GM23248 (cell line): ENCODE data around the gene PKD1. TPM values are rescaled to one million over a fixed set of nuclear protein-coding genes. Genes with fewer than 3 reads are reported as not detected.

Source experiments
- DNase-seq: peaks from one replicate; pipeline ENCODE4 v3.0.0-alpha.2; 2015
- H2AFZ ChIP-seq: fragments of 200-600 bp; sonication (generic); 2 replicates; pipeline ENCODE4 v1.6.1; 2016; ENCODE audit warnings: antibody characterized with exemption
- H3F3A ChIP-seq: fragments of 200-600 bp; sonication (generic); 2 replicates; pipeline ENCODE4 v1.6.1; 2016; ENCODE audit warnings: mild to moderate bottlenecking, antibody characterized with exemption, mixed run types; ENCODE audit not compliant: insufficient read depth
- H3K27ac ChIP-seq: fragments of 200-600 bp; sonication (generic); 2 replicates; pipeline ENCODE4 v1.5.1; 2016; ENCODE audit warnings: mild to moderate bottlenecking
- H3K27me3 ChIP-seq: fragments of 200-600 bp; sonication (generic); replicated peaks from 2 replicates; pipeline ENCODE4 v1.6.1; 2016; ENCODE audit warnings: mild to moderate bottlenecking; ENCODE audit not compliant: insufficient read depth
- H3K36me3 ChIP-seq: fragments of 200-600 bp; sonication (generic); 2 replicates; pipeline ENCODE4 v1.6.1; 2016; ENCODE audit warnings: low read depth, mild to moderate bottlenecking
- H3K4me1 ChIP-seq: fragments of 200-600 bp; sonication (generic); 2 replicates; pipeline ENCODE4 v1.6.1; 2016; ENCODE audit warnings: mild to moderate bottlenecking; ENCODE audit not compliant: insufficient read depth
- H3K4me2 ChIP-seq: fragments of 200-600 bp; sonication (generic); one replicate; pipeline ENCODE4 v1.6.1; 2016; ENCODE audit warnings: mild to moderate bottlenecking; ENCODE audit not compliant: unreplicated experiment
- H3K4me3 ChIP-seq: fragments of 200-600 bp; sonication (generic); 2 replicates; pipeline ENCODE4 v1.5.1; 2016; ENCODE audit warnings: mild to moderate bottlenecking
- H3K79me2 ChIP-seq: fragments of 200-600 bp; sonication (generic); 2 replicates; pipeline ENCODE4 v1.6.1; 2016; ENCODE audit warnings: mild to moderate bottlenecking; ENCODE audit not compliant: insufficient read depth
- H3K9ac ChIP-seq: fragments of 200-600 bp; sonication (generic); 2 replicates; pipeline ENCODE4 v1.6.1; 2016; ENCODE audit warnings: mild to moderate bottlenecking
- H3K9me2 ChIP-seq: fragments of 200-600 bp; sonication (generic); 2 replicates; pipeline ENCODE4 v1.6.1; 2016; ENCODE audit warnings: mixed run types, mild to moderate bottlenecking, moderate library complexity; ENCODE audit not compliant: insufficient read depth
- H3K9me3 ChIP-seq: fragments of 200-600 bp; sonication (generic); one replicate; pipeline ENCODE4 v1.6.1; 2017; ENCODE audit warnings: low read depth
- H4K20me1 ChIP-seq: fragments of 200-600 bp; sonication (generic); 2 replicates; pipeline ENCODE4 v1.6.0; 2016; ENCODE audit not compliant: insufficient read depth
- EZH2 ChIP-seq: fragments of 200-600 bp; sonication (generic); IDR thresholded peaks from 2 replicates; pipeline ENCODE4 v1.6.1; 2018; ENCODE audit warnings: antibody characterized with exemption, mild to moderate bottlenecking; ENCODE audit not compliant: insufficient read depth, poor library complexity, severe bottlenecking
- EZH2phosphoT487 ChIP-seq: fragments of 200-600 bp; sonication (generic); IDR thresholded peaks from 2 replicates; pipeline ENCODE4 v1.6.1; 2018; ENCODE audit warnings: antibody characterized with exemption, moderate library complexity, mild to moderate bottlenecking, low read depth; ENCODE audit not compliant: insufficient read depth
- WGBS, 2 experiments: methylation state at CpG; one replicate each; pipeline ENCODE4 v1.1.6; 2015 to 2017; ENCODE audit warnings: low lambda C conversion rate in 2 of 2, low coverage in 1 of 2; ENCODE audit errors: missing lambda C conversion rate in 2 of 2; 5-methylcytosine and 5-hydroxymethylcytosine counted together
- in situ Hi-C: fragments of 300-500 bp; cut with MboI; formaldehyde crosslinking; loops from 2 replicates; pipeline ENCODE4 v1.15.0; 2020
- polyA plus RNA-seq: library from polyadenylated mRNA; unstranded; fragments of >200 nt; fragmentation: Nextera tagmentation; extraction: Ambion mirVana; gene quantifications from 2 replicates; pipeline ENCODE4 v1.2.1, GENCODE V29; 2016
- total RNA-seq: library from RNA; depleted of rRNA; stranded (reverse); fragments of >200 nt; shearing (Covaris generic); gene quantifications from 2 replicates; pipeline ENCODE4 v1.2.3, GENCODE V29; 2014

PKD1 gene
- total and polyA plus RNA-seq, 2 experiments from 2014 or later: 48.4 to 201 TPM

GRCh38 chr16:2172688-2173335 lies 37.1 kb upstream of the PKD1 start:
- Histone ChIP-seq H3K4me2 (no peak overlapping the region), H3K4me1 (no peaks in the 10 kb centered on the region), H3K9me2 (no peaks in the 10 kb centered on the region), H2AFZ (no peak overlapping the region), H3K36me3 (no peaks in the 10 kb centered on the region; the same call in 1 of the 2 replicates), H3K9me3 (no peaks in the 10 kb centered on the region), H4K20me1 (no peaks in the 10 kb centered on the region), H3K27ac (no peak overlapping the region), H3K27me3 (no peaks in the 10 kb centered on the region), H3F3A (no peaks in the 10 kb centered on the region), H3K79me2 (no peaks in the 10 kb centered on the region; the same call in none of the 2 replicates), H3K9ac (no peak overlapping the region), H3K4me3 (no peak overlapping the region)
- 96 to 97% methylated on average over 16 to 29 of the region's 29 CpGs for WGBS, 2 experiments
- no peak for TF ChIP-seq EZH2
- TF ChIP-seq EZH2phosphoT487: no peak
- in situ Hi-C loops: no loop called here
- DNase-seq: no peak

- Histone ChIP-seq H3K27ac (no peak overlapping the region), H3K9me3 (no peaks in the 10 kb centered on the region), H3K79me2 (peaks cover 10% of the 10 kb centered on the region), H3K27me3 (no peaks in the 10 kb centered on the region), H3K4me1 (no peaks in the 10 kb centered on the region), H3K4me3 (no peak overlapping the region), H3K4me2 (no peak overlapping the region), H3K36me3 (no peaks in the 10 kb centered on the region; the same call in 1 of the 2 replicates), H3K9ac (no peak overlapping the region), H2AFZ (no peak overlapping the region), H4K20me1 (no peaks in the 10 kb centered on the region), H3K9me2 (no peaks in the 10 kb centered on the region), H3F3A (no peaks in the 10 kb centered on the region)
- no peak for DNase-seq
- 92% methylated on average over 27 to 28 of the region's 28 CpGs for WGBS, 2 experiments
- TF ChIP-seq EZH2phosphoT487 (no peak), EZH2 (no peak)
- in situ Hi-C loops: no loop called here
Observed at GRCh38 chr16:2171601-2172178, 36.0 kb upstream of the PKD1 start.

- H3K9me2 ChIP-seq: no peaks in the 10 kb centered on the region
- no peaks in the 10 kb centered on the region; the same call in 1 of the 2 replicates for H3K36me3 ChIP-seq
Observed at GRCh38 chr16:2170587-2171435, 35.1 kb upstream of the PKD1 start.

GRCh38 chr16:2170080-2170479 lies 34.4 kb upstream of the PKD1 start:
- no peak for TF ChIP-seq EZH2
- TF ChIP-seq EZH2phosphoT487: no peak
- H3K4me3 ChIP-seq: no peak overlapping the region
- in situ Hi-C loops: no loop called here

More at GRCh38 chr16:2170587-2171435, 35.1 kb upstream of the PKD1 start:
- Histone ChIP-seq H2AFZ (no peak overlapping the region), H3K27ac (no peak overlapping the region), H3K4me3 (no peak overlapping the region), H4K20me1 (no peaks in the 10 kb centered on the region), H3K4me1 (no peaks in the 10 kb centered on the region), H3K4me2 (no peak overlapping the region), H3K9ac (no peak overlapping the region), H3K27me3 (no peaks in the 10 kb centered on the region), H3K79me2 (peaks cover 18% of the 10 kb centered on the region), H3F3A (no peaks in the 10 kb centered on the region), H3K9me3 (no peaks in the 10 kb centered on the region)
- in situ Hi-C loops: no loop called here
- TF ChIP-seq EZH2phosphoT487 (no peak), EZH2 (no peak)
- no peak for DNase-seq
- WGBS, 2 experiments: 94 to 97% methylated on average over 35 to 47 of the region's 47 CpGs

More at GRCh38 chr16:2170080-2170479, 34.4 kb upstream of the PKD1 start:
- Histone ChIP-seq H3K36me3 (no peaks in the 10 kb centered on the region; the same call in 1 of the 2 replicates), H3K27me3 (no peaks in the 10 kb centered on the region), H3K27ac (no peak overlapping the region), H3K9ac (no peak overlapping the region), H3K4me1 (no peaks in the 10 kb centered on the region), H3K4me2 (no peak overlapping the region), H3K79me2 (peaks cover 25% of the 10 kb centered on the region), H4K20me1 (no peaks in the 10 kb centered on the region), H3F3A (no peaks in the 10 kb centered on the region), H3K9me2 (no peaks in the 10 kb centered on the region), H3K9me3 (no peaks in the 10 kb centered on the region), H2AFZ (no peak overlapping the region)
- DNase-seq: no peak
- 83 to 87% methylated on average over 18 of the region's 18 CpGs for WGBS, 2 experiments
